Ovary (tissue), 3 donors: ENCODE results near the gene DPF3.

ENCODE experiments used
- EP300 ChIP-seq: sonication (generic); formaldehyde crosslinking; IDR thresholded peaks from one replicate; pipeline ENCODE4 v1.6.1; 2017; ENCODE audit warnings: antibody characterized with exemption
- POLR2A ChIP-seq: fragments of 450-650 bp; IDR thresholded peaks from one replicate; pipeline ENCODE4 v1.6.1; 2017; ENCODE audit warnings: antibody characterized with exemption, mild to moderate bottlenecking, moderate library complexity
- TF ChIP-seq, protein P1 (sequence below), 3 donors: fragments of 450-650 bp in 2 of 3; fragments of 200-600 bp in 1 of 3; IDR thresholded peaks; one replicate each; pipeline versions ENCODE4 v1.5.1 to v1.8.0; 2016 to 2022; ENCODE audit warnings: antibody characterized with exemption in 3 of 3, mild to moderate bottlenecking in 1 of 3
- donor health status: DM: no; HTN: no; CAD: no.

DNA sequence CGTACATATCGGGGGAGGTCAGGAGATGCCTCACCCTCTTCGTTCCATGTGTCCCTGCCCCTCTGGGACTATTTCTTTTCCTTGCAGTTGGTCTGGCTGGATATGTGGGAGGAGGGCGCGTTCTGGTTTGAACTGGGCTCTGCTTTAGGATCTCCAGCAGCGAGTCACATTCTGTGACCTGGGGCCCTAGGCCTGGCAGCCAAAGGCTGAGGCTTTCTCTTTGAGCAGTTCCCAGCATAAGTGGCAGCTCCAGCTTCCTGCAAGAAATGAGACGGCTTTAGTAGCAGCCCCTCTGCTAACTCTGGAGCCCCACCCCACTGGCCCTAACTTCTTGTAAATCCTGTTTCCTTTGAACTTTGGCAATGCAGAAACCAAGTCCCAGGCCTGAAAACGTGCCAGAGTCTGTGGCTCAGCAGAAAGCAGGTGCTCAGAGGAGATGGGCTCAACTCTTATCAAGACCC, 274.8 kb downstream of the DPF3 start:
- TF ChIP-seq POLR2A (no peak), EP300 (no peak)
- TF ChIP-seq, protein P1, sequence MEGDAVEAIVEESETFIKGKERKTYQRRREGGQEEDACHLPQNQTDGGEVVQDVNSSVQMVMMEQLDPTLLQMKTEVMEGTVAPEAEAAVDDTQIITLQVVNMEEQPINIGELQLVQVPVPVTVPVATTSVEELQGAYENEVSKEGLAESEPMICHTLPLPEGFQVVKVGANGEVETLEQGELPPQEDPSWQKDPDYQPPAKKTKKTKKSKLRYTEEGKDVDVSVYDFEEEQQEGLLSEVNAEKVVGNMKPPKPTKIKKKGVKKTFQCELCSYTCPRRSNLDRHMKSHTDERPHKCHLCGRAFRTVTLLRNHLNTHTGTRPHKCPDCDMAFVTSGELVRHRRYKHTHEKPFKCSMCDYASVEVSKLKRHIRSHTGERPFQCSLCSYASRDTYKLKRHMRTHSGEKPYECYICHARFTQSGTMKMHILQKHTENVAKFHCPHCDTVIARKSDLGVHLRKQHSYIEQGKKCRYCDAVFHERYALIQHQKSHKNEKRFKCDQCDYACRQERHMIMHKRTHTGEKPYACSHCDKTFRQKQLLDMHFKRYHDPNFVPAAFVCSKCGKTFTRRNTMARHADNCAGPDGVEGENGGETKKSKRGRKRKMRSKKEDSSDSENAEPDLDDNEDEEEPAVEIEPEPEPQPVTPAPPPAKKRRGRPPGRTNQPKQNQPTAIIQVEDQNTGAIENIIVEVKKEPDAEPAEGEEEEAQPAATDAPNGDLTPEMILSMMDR (IDR thresholded peaks at IDR 0.05), result no peak
